Kidney (tissue), 14 donors: ENCODE measurements around the gene LONP1. TPM values are rescaled to one million over a fixed set of nuclear protein-coding genes. Genes with fewer than 3 reads are reported as not detected.
A peak's percentile ranks its signal among the peaks of the same experiment; 100 is the strongest.

Experiments
- DNase-seq, 5 donors: peaks; one replicate each; pipeline ENCODE4 v3.0.0-alpha.2; 2013 to 2020
- FAIRE-seq: peaks from 2 replicates; lab custom pipeline; 2012; peaks lifted over from hg19 to GRCh38; lab: Jason Lieb, UNC
- H3K27ac ChIP-seq, 2 donors: one replicate each; pipeline ENCODE4 v1.7.0; 2013; ENCODE audit warnings: low read depth in 2 of 2, low read length in 2 of 2, inconsistent platforms in 1 of 2
- H3K27me3 ChIP-seq: one replicate; pipeline ENCODE4 v1.7.1; 2013; ENCODE audit warnings: low read length, inconsistent platforms; ENCODE audit not compliant: control insufficient read depth, insufficient read depth
- H3K36me3 ChIP-seq, 3 donors: one replicate each; pipeline versions ENCODE4 v1.7.0 to v1.7.1; 2013; ENCODE audit warnings: low read length in 3 of 3, control low read depth in 1 of 3, inconsistent platforms in 1 of 3; ENCODE audit not compliant: insufficient read depth in 3 of 3, control insufficient read depth in 2 of 3
- H3K4me1 ChIP-seq, 3 donors: one replicate each; pipeline versions ENCODE4 v1.7.0 to v1.7.1; 2013; ENCODE audit warnings: low read length in 3 of 3, inconsistent platforms in 1 of 3, low read depth in 1 of 3; ENCODE audit not compliant: control insufficient read depth in 2 of 3, insufficient read depth in 2 of 3
- H3K4me3 ChIP-seq, 3 donors: one replicate each; pipeline versions ENCODE4 v1.7.0 to v1.8.1; 2013; ENCODE audit warnings: low read length in 3 of 3, control low read depth in 1 of 3, inconsistent platforms in 1 of 3
- H3K9ac ChIP-seq, 3 donors: one replicate each; pipeline versions ENCODE4 v1.7.0 to v1.7.1; 2013; ENCODE audit warnings: low read length in 3 of 3, control low read depth in 1 of 3, inconsistent platforms in 1 of 3
- H3K9me3 ChIP-seq, 3 donors: one replicate each; pipeline versions ENCODE4 v1.7.0 to v1.7.1; 2013; ENCODE audit warnings: low read length in 3 of 3, control low read depth in 1 of 3, inconsistent platforms in 1 of 3; ENCODE audit not compliant: control insufficient read depth in 2 of 3, insufficient read depth in 1 of 3
- CTCF ChIP-seq: IDR thresholded peaks from 3 replicates; pipeline ENCODE4 v1.5.1; 2012; ENCODE audit warnings: mild to moderate bottlenecking, moderate library complexity, borderline replicate concordance; ENCODE audit not compliant: insufficient read depth; ENCODE audit errors: extremely low read depth
- intact Hi-C: fragments of 100-400 bp; cut with DNase I; formaldehyde crosslinking; loops from one replicate; pipeline ENCODE4 v1.11.1; 2022
- polyA plus RNA-seq: library from polyadenylated mRNA; stranded (reverse); fragments of 350-450 nt; fragmentation: Illumina TruSeq; extraction: RNeasy Lipid Tissue Mini Kit (QIAGEN cat#74804); gene quantifications from one replicate; pipeline ENCODE4 v1.2.3, GENCODE V29; 2014; ENCODE audit warnings: low read depth, low replicate concordance; ENCODE audit not compliant: insufficient read depth
- total RNA-seq: library from RNA; stranded (reverse); fragmentation: NEBNext Ultra II Directional; extraction: Animal tissue kit (Norgen Biotek cat#: 25700); gene quantifications from one replicate; pipeline ENCODE4 v1.2.1, GENCODE V29; 2021
- donor health status: control.
- donor health status: control.
- donor health status: control.
- donor health status: control.
- donor health status: control.
- donor health status: DM: yes; HTN: yes; CAD: no.
- donor health status: Normal renal cell carcinoma (clear cell type).

LONP1 gene
- total and polyA plus RNA-seq, 2 donors from 2014 or later, result 67.1 to 71.5 TPM

GRCh38 chr19:5677136-5677535, 42.8 kb downstream of the LONP1 start:
- no peak for TF ChIP-seq CTCF
- no peak for FAIRE-seq
- Histone ChIP-seq H3K27me3 (no peaks in the 10 kb centered on the region), H3K9ac (no peak overlapping the region), H3K36me3 (no peaks in the 10 kb centered on the region), H3K9me3 (no peaks in the 10 kb centered on the region), H3K4me1 (peaks cover 0 to 12% (median 5%) of the 10 kb centered on the region in 3 donors), H3K27ac (no peak overlapping the region), H3K4me3 (no peak overlapping the region)
- DNase-seq, result peak in 1 of 5 donors; percentile 47
- intact Hi-C loops, result no loop called here

GRCh38 chr19:5676772-5677105, 43.2 kb downstream of the LONP1 start:
- TF ChIP-seq CTCF, result no peak
- DNase-seq, result no peak
- peaks cover 0 to 12% (median 5%) of the 10 kb centered on the region in 3 donors for H3K4me1 ChIP-seq
- no peak overlapping the region for H3K4me3 ChIP-seq
- H3K27me3 ChIP-seq, result no peaks in the 10 kb centered on the region
- peaks cover 0 to 3% (median 0%) of the 10 kb centered on the region in 3 donors for H3K36me3 ChIP-seq
- no peak overlapping the region for H3K27ac ChIP-seq
- intact Hi-C loops, result no loop called here
- no peak for FAIRE-seq
- no peak overlapping the region for H3K9ac ChIP-seq
- no peaks in the 10 kb centered on the region for H3K9me3 ChIP-seq

- Histone ChIP-seq H3K4me1 (peaks cover 0 to 10% (median 5%) of the 10 kb centered on the region in 3 donors), H3K9ac (no peak overlapping the region), H3K36me3 (peaks cover 0 to 4% (median 0%) of the 10 kb centered on the region in 3 donors), H3K9me3 (no peaks in the 10 kb centered on the region), H3K27ac (no peak overlapping the region), H3K4me3 (no peak overlapping the region), H3K27me3 (no peaks in the 10 kb centered on the region)
- FAIRE-seq, result no peak
- DNase-seq, result peak in 1 of 5 donors; percentile 60
- intact Hi-C loops, result no loop called here
- TF ChIP-seq CTCF, result no peak
Observed at GRCh38 chr19:5676105-5676771, 43.7 kb downstream of the LONP1 start.
